SK-N-SH treated with all-trans-retinoic acid at 6 μM for 48 hours (cell line): ENCODE measurements around the gene GPBP1.

Source experiments
- ATAC-seq: fragments of 200-7000 bp; cut with Tn5 transposase; 3 replicates; pipeline ENCODE4 v1.9.1; 2020; ENCODE audit warnings: mild to moderate bottlenecking, moderate library complexity
- ARNTL ChIP-seq: fragments of 450-650 bp; formaldehyde crosslinking; IDR thresholded peaks from 2 replicates; pipeline ENCODE4 v1.5.0; 2020; ENCODE audit warnings: low read depth, mild to moderate bottlenecking, moderate library complexity, borderline replicate concordance
- BACH2 ChIP-seq: fragments of 250-450 bp; sonication (Bioruptor Pico); IDR thresholded peaks from 2 replicates; pipeline ENCODE4 v1.9.0; 2021; ENCODE audit warnings: mild to moderate bottlenecking, borderline replicate concordance
- CSDC2 ChIP-seq: fragments of 250-450 bp; sonication (Bioruptor Pico); IDR thresholded peaks from 2 replicates; pipeline ENCODE4 v1.5.0; 2020; ENCODE audit warnings: mild to moderate bottlenecking, moderate library complexity
- CSRNP3 ChIP-seq: fragments of 250-450 bp; sonication (Bioruptor Pico); IDR thresholded peaks from 2 replicates; pipeline ENCODE4 v1.5.1; 2021; ENCODE audit warnings: mild to moderate bottlenecking, moderate library complexity
- ESRRG ChIP-seq: fragments of 250-450 bp; sonication (Bioruptor Pico); IDR thresholded peaks from 2 replicates; pipeline ENCODE4 v1.6.1; 2021; ENCODE audit warnings: mild to moderate bottlenecking
- GLIS3 ChIP-seq: fragments of 250-450 bp; sonication (Bioruptor Pico); IDR thresholded peaks from 2 replicates; pipeline ENCODE4 v1.5.0; 2020; ENCODE audit warnings: mild to moderate bottlenecking, moderate library complexity
- ISL1 ChIP-seq: fragments of 250-450 bp; sonication (Bioruptor Pico); IDR thresholded peaks from 2 replicates; pipeline ENCODE4 v2.1.2; 2022; ENCODE audit warnings: mild to moderate bottlenecking, moderate library complexity
- OSR1 ChIP-seq: fragments of 250-450 bp; sonication (Bioruptor Pico); IDR thresholded peaks from 2 replicates; pipeline ENCODE4 v1.8.0; 2022; ENCODE audit warnings: moderate library complexity, mild to moderate bottlenecking, inconsistent platforms
- PPARA ChIP-seq: fragments of 250-450 bp; sonication (Bioruptor Pico); IDR thresholded peaks from 2 replicates; pipeline ENCODE4 v1.5.0; 2020; ENCODE audit warnings: mild to moderate bottlenecking, borderline replicate concordance
- RARB ChIP-seq: fragments of 250-450 bp; sonication (Bioruptor Pico); IDR thresholded peaks from 2 replicates; pipeline ENCODE4 v1.8.0; 2021; ENCODE audit warnings: mild to moderate bottlenecking, moderate library complexity
- SNAI2 ChIP-seq: fragments of 250-450 bp; sonication (Bioruptor Pico); IDR thresholded peaks from 2 replicates; pipeline ENCODE4 v1.5.0; 2020; ENCODE audit warnings: mild to moderate bottlenecking, moderate library complexity
- TCF4 ChIP-seq: fragments of 250-450 bp; sonication (Bioruptor Pico); IDR thresholded peaks from 2 replicates; pipeline ENCODE4 v1.8.0; 2021; ENCODE audit warnings: mild to moderate bottlenecking, moderate library complexity, borderline replicate concordance
- ZC3H10 ChIP-seq: fragments of 250-450 bp; sonication (Bioruptor Pico); IDR thresholded peaks from 2 replicates; pipeline ENCODE4 v1.5.1; 2021; ENCODE audit warnings: mild to moderate bottlenecking, moderate library complexity
- ZFP30 ChIP-seq: fragments of 450-650 bp; formaldehyde crosslinking; IDR thresholded peaks from 2 replicates; pipeline ENCODE4 v1.5.0; 2022; ENCODE audit warnings: mild to moderate bottlenecking, moderate library complexity
- ZNF565 ChIP-seq: fragments of 450-650 bp; formaldehyde crosslinking; conservative IDR thresholded peaks from 2 replicates; pipeline ENCODE4 v1.5.0; 2020; ENCODE audit warnings: low read depth, mild to moderate bottlenecking, moderate library complexity
- ZNF70 ChIP-seq: fragments of 450-650 bp; formaldehyde crosslinking; IDR thresholded peaks from 2 replicates; pipeline ENCODE4 v1.5.0; 2020; ENCODE audit warnings: mild to moderate bottlenecking, moderate library complexity
- ZNF8 ChIP-seq: fragments of 450-650 bp; formaldehyde crosslinking; IDR thresholded peaks from 2 replicates; pipeline ENCODE4 v1.5.0; 2020; ENCODE audit warnings: mild to moderate bottlenecking, moderate library complexity
- TF ChIP-seq, protein P1 (sequence below): fragments of 250-450 bp; sonication (Bioruptor Pico); IDR thresholded peaks from 2 replicates; pipeline ENCODE4 v1.5.1; 2020; ENCODE audit warnings: low read depth, mild to moderate bottlenecking, moderate library complexity
- TF ChIP-seq, protein P2 (sequence below): fragments of 250-450 bp; sonication (Bioruptor Pico); IDR thresholded peaks from 2 replicates; pipeline ENCODE4 v1.8.0; 2020; ENCODE audit warnings: mild to moderate bottlenecking, moderate library complexity, borderline replicate concordance
- TF ChIP-seq, protein P3 (sequence below): fragments of 250-450 bp; sonication (Bioruptor Pico); IDR thresholded peaks from 2 replicates; pipeline ENCODE4 v1.8.0; 2021; ENCODE audit warnings: low read depth, mild to moderate bottlenecking, moderate library complexity, borderline replicate concordance

The GPBP1 gene

DNA sequence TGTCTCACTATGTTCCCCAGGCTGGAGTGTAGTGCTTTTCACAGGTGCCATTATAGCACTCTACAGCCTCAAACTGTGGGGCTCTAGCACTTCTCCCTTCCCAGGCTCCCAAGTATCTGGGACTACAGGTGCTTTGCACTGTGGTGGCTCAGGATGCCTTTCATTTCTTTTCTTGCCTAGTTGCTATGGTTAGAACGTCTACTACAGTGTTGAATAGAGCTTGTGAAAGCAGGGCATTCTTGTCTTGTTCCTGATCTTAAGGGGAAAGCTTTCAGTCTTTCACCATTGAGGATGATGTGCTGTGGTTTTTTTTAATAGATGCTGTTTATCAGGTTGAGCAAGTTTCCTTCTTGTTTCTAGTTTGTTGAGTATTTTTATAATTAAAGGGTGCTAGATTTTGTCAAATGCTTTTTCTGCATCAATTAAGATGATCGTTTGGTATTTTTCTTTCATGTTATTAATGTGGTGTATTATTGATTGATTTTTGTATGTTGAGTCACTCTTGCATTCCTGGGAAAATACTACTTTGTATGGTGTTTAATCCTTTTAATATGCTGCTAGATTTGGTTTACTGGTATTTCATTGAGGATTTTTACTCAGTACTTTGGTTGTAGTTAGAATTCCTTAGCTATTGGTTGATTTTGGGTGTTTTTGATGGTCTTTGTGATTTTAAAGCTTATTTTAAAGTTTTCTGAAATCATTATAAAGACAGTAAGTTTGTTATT lies 35.6 kb downstream of the GPBP1 start:
- TF ChIP-seq ZNF565 (CRISPR knock-in tag) = no peak
- TF ChIP-seq ISL1 (CRISPR knock-in tag) = no peak
- no peak for TF ChIP-seq CSRNP3 (CRISPR knock-in tag)
- TF ChIP-seq ARNTL (CRISPR knock-in tag) = no peak
- no peak for TF ChIP-seq PPARA (CRISPR knock-in tag)
- no peak for TF ChIP-seq RARB (CRISPR knock-in tag)
- TF ChIP-seq ESRRG (CRISPR knock-in tag) = no peak
- TF ChIP-seq, protein P1, sequence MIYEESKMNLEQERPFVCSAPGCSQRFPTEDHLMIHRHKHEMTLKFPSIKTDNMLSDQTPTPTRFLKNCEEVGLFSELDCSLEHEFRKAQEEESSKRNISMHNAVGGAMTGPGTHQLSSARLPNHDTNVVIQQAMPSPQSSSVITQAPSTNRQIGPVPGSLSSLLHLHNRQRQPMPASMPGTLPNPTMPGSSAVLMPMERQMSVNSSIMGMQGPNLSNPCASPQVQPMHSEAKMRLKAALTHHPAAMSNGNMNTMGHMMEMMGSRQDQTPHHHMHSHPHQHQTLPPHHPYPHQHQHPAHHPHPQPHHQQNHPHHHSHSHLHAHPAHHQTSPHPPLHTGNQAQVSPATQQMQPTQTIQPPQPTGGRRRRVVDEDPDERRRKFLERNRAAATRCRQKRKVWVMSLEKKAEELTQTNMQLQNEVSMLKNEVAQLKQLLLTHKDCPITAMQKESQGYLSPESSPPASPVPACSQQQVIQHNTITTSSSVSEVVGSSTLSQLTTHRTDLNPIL (CRISPR knock-in tag) = no peak
- TF ChIP-seq ZC3H10 (CRISPR knock-in tag) = no peak
- ATAC-seq = peak; percentile 38; the same call in 2 of the 3 replicates

DNA sequence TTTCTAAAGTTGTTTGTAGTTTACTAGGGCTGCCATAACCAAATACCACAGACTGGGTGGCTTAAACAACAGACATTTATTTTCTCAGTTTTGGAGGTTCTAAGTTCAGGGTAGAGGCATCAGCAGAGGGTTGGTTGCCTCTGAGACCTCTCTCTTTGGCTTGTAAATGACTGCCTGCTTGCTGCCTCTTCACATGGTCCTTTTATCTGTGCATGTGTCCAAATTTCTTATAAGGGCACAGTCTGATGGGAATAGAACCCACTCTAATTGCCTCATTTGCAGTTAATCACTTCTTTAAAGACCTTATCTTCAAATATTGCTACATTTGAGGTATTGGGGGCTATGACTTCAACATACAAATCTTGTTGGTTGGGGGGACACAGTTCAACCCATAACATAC lies 36.8 kb downstream of the GPBP1 start:
- TF ChIP-seq, protein P2, sequence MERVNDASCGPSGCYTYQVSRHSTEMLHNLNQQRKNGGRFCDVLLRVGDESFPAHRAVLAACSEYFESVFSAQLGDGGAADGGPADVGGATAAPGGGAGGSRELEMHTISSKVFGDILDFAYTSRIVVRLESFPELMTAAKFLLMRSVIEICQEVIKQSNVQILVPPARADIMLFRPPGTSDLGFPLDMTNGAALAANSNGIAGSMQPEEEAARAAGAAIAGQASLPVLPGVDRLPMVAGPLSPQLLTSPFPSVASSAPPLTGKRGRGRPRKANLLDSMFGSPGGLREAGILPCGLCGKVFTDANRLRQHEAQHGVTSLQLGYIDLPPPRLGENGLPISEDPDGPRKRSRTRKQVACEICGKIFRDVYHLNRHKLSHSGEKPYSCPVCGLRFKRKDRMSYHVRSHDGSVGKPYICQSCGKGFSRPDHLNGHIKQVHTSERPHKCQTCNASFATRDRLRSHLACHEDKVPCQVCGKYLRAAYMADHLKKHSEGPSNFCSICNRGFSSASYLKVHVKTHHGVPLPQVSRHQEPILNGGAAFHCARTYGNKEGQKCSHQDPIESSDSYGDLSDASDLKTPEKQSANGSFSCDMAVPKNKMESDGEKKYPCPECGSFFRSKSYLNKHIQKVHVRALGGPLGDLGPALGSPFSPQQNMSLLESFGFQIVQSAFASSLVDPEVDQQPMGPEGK = no peak

GRCh38 chr5:57211039-57211438 lies 37.2 kb downstream of the GPBP1 start:
- TF ChIP-seq ZC3H10 (CRISPR knock-in tag) (no peak), GLIS3 (no peak), ZFP30 (no peak), ARNTL (CRISPR knock-in tag) (no peak), ZNF565 (CRISPR knock-in tag) (no peak)

More for the DNA sequence above, 36.8 kb downstream of the GPBP1 start:
- no peak for ATAC-seq

GRCh38 chr5:57215629-57216195 lies 41.9 kb downstream of the GPBP1 start:
- no peak for ATAC-seq
- TF ChIP-seq, protein P2 = no peak
- TF ChIP-seq TCF4 (CRISPR knock-in tag) (no peak), ESRRG (CRISPR knock-in tag) (no peak), CSRNP3 (CRISPR knock-in tag) (no peak), BACH2 (CRISPR knock-in tag) (no peak), ZNF8 (CRISPR knock-in tag) (no peak), SNAI2 (no peak), CSDC2 (no peak), OSR1 (no peak), ARNTL (CRISPR knock-in tag) (no peak), RARB (CRISPR knock-in tag) (no peak), ISL1 (CRISPR knock-in tag) (no peak), ZNF70 (CRISPR knock-in tag) (no peak)
- TF ChIP-seq, protein P1 (CRISPR knock-in tag) = no peak
- TF ChIP-seq, protein P3, sequence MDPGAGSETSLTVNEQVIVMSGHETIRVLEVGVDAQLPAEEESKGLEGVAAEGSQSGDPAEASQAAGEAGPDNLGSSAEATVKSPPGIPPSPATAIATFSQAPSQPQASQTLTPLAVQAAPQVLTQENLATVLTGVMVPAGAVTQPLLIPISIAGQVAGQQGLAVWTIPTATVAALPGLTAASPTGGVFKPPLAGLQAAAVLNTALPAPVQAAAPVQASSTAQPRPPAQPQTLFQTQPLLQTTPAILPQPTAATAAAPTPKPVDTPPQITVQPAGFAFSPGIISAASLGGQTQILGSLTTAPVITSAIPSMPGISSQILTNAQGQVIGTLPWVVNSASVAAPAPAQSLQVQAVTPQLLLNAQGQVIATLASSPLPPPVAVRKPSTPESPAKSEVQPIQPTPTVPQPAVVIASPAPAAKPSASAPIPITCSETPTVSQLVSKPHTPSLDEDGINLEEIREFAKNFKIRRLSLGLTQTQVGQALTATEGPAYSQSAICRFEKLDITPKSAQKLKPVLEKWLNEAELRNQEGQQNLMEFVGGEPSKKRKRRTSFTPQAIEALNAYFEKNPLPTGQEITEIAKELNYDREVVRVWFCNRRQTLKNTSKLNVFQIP = no peak

More at GRCh38 chr5:57211039-57211438, 37.2 kb downstream of the GPBP1 start:
- no peak for ATAC-seq
